ENCODE data around the gene CFAP61.

Gene CFAP61

DNA sequence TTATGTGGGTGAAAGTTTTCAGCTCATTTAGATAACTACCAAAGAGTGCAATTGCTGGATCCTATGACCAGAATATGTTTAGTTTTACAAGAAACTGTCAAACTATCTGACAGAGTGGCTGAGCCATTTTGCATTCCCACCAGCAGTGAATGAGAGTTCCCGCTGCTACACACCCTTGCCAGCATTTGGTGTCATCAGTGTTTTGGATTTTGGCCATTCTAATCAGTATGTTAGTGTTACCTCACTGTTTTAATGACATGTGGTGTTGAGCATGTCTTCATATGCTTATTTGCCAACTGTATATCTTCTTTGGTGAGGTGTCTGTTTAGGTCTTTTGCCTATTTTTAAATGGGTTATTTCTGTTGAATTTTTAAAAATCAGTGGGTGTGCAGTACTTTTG is 120.9 kb downstream of the CFAP61 start:
- DNase-seq (ENCODE audit: low read depth): no peak

GRCh38 chr20:20174089-20174835 is 121.9 kb downstream of the CFAP61 start:
- no peak for DNase-seq (ENCODE audit: low read depth)

DNA sequence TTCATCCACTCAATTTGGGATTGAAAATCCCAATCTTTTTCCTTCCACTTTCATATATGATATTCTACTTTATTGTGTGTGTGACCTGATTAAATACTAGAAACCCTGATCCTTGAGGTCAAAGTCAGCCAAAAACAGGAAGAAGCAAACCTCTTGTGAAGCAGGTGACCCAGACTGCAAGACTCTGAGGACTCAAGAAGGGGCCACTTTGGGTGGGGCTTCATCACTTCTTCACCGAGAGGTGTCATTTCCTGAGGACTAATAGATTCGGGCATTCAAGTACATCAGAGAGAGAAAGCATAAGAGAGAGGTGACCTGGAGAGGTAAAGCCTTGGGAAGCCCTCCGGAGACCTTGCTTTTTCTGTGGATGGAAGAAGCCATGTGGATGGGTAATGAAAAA is 129.0 kb downstream of the CFAP61 start:
- DNase-seq (ENCODE audit: low read depth): no peak

GRCh38 chr20:20184149-20184548 is 131.8 kb downstream of the CFAP61 start:
- no peak for DNase-seq (ENCODE audit: low read depth)

DNA sequence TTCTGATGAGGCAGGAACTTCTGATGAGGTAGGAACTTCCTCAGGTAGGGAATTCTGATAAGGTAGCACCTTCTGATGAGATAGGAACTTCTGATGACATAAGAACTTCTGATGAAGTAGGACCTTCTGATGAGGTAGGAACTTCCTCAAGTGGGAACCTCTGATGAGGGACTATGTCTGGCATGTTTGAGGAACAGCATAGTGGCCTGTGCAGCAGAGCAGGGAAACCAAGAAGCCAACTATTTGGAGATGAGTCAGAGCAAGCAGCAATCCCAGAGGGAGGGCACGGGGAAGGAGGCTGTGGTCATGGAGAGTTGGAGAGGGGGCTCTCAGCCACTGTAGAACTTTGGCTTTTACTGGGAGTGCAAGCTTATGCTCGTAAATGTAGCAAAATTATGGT is 132.4 kb downstream of the CFAP61 start:
- DNase-seq (ENCODE audit: low read depth): no peak

- no peak for DNase-seq (ENCODE audit: low read depth)
These were observed 136.3 kb downstream of the CFAP61 start for GRCh38 chr20:20188647-20189046.

- DNase-seq (ENCODE audit: low read depth): no peak
These were observed 140.0 kb downstream of the CFAP61 start for GRCh38 chr20:20192366-20192765.

GRCh38 chr20:20195021-20195705 is 142.8 kb downstream of the CFAP61 start:
- no peak for DNase-seq (ENCODE audit: low read depth)

GRCh38 chr20:20196610-20197009 is 144.3 kb downstream of the CFAP61 start:
- DNase-seq (ENCODE audit: low read depth): no peak

GRCh38 chr20:20198011-20198410 is 145.7 kb downstream of the CFAP61 start:
- no peak for DNase-seq (ENCODE audit: low read depth)

DNA sequence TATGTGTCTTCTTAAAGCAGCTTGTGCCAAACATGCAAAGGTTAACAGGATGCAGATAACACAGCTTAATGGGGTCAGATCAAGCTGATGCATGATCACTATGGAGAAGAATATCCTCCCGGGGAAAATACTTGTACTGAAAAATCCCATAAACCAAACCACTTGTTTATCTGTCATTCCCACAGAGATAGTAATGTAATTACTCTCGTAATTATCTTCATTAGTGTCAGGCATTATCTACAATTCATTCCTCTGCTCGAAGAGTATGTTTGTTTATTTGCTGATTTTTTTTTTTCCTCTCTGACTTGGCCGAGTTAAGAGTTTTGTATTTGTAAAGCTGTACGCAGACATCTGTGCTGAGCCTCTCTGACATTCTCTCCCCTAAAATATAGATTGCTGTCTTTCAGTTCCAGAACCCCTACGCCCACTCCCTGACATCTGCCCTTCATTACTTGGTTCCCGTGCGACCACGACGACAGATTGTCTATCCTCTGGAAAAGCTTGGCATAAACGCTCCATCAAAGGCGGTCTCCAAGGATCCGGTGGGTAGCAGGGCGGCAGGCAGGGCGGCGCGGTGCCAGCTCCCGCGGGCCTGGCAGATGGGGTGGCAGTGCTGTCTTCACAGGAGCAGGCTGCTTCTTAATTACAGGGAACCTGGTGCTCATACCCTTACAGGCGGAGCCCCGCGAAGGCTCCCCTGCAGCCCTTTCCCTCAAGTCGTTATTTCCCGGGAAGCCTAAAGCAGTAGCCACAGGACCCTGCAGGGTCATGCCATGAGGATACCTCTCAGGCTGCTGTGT is 147.2 kb downstream of the CFAP61 start:
- no peak for DNase-seq (ENCODE audit: low read depth)

DNA sequence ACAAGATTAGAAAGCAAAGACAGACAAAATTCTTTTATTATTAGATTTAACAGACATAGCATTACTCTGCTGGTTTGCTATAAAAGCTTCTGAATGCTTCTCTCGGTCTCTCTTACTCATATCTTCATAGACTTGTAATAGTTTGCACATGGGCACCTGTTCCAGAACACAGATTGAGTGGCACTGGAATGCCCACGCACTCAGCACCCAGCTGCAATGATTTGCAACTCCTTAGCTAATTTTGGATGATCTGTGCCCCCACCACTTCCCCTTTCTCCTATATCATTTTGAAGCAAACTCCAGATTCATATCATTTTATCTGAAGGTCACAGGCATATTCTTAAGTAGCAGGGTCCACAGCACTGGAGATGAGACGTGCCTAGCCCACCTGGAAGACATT is 148.8 kb downstream of the CFAP61 start:
- DNase-seq (ENCODE audit: low read depth): no peak

DNA sequence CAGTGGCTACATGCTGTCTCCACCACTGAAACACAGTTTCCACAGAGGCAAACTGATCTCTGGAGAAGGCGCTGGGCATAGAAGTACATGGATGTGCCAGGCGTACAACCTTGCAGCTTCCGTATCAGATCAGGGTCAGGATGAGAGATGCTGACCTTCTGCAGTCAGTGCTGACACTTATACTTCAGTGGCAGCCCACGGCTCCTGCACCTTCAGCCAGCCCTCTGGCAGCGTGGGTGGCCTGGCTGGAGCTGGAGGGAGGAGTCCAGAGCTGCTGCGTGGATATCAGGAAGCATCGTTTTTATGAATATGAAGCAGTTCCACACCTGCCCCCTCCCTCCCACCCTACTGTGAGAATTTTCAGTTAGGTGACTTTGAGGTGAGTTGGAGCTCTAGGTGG is 149.3 kb downstream of the CFAP61 start:
- no peak for DNase-seq (ENCODE audit: low read depth)

GRCh38 chr20:20202768-20203167 is 150.4 kb downstream of the CFAP61 start:
- no peak for DNase-seq (ENCODE audit: low read depth)

DNA sequence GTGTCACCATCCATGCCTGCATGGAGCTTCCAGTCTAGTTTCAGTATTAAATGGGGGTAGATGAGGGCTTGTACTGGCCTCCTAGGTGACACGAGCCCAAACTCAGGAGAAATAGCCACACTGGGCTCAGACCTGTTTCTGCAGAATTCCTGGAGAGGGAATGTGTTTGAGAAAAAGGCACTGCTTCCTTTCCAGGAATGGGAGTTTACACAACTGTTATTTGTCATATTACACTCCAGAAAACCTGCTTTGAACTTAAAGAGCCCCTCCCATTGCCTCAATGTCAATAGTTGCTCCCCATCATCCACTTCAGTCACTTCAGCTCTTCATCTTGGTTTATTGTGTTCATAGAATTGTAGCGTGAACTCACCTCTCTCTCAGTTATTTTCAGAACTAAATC is 151.5 kb downstream of the CFAP61 start:
- DNase-seq (ENCODE audit: low read depth): no peak

DNA sequence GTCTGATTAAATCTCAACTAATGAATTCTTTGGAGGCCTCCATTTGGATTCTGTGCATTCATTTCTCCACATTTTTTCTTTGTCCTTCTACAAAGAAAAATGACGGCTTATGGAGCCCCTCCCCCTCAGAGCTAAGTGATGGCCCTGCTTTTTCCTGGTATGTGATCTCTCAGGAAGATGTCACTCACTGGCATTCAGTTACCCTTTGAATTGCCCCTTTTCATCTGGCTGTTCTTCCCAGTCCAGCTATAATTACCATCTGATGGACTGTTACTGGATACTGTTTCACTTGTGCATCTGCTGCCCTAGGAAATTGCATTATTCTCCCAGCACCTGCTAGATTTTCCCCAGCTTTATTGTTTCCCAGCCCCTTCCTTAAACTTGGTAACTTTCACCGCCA is 151.9 kb downstream of the CFAP61 start:
- no peak for DNase-seq (ENCODE audit: low read depth)

GRCh38 chr20:20205141-20205861 is 153.0 kb downstream of the CFAP61 start:
- no peak for DNase-seq (ENCODE audit: low read depth)

DNA sequence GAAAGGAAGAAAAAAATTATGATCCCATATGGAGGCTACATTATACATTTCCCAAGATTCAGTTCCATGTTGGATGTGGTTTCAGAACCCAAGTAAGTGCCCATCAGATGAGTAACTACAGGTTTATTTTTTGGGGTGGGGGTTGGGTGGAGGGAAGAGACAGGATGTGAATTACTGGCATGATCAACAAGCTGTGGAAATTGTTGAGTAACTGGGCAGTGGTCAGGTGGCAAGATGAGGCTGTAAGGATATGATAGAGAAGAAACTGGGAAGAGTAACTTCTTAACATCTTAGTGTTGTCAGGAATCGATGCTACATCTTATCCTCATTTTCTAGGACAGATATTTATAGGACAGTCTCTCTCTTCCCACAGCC is 153.5 kb downstream of the CFAP61 start:
- no peak for DNase-seq (ENCODE audit: low read depth)

GRCh38 chr20:20206788-20207187 is 154.5 kb downstream of the CFAP61 start:
- DNase-seq (ENCODE audit: low read depth): no peak

- DNase-seq (ENCODE audit: low read depth): no peak
These were observed 155.0 kb downstream of the CFAP61 start for GRCh38 chr20:20207291-20207690.

DNA sequence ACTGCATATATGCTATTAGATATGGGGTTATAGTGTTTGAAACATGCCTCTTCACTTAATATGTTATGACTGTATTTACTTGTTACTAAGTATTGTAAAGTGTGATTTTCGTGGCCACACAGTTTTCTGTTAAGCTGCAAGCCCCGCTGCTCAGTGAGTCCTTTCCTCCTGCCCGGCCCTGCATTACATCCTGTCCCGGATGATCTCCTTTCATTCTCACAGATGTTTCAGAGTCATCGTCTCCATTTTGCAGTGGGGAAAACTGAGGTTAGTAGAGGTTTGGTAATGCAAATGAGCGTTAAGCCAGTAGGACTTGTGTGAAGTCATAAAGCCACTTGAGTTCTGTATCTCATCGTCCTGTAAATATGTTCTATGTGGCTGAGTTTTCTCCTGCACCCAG is 155.5 kb downstream of the CFAP61 start:
- DNase-seq (ENCODE audit: low read depth): no peak

- DNase-seq (ENCODE audit: low read depth): no peak
These were observed 157.4 kb downstream of the CFAP61 start for GRCh38 chr20:20209684-20210083.
